K562 (cell line): ENCODE data around the gene FOXB2. TPM values are rescaled to one million over a fixed set of nuclear protein-coding genes. Genes with fewer than 3 reads are reported as not detected.

Experiments used
- BRF1 ChIP-seq: IDR thresholded peaks from 3 replicates; pipeline ENCODE4 v1.6.1; 2011; ENCODE audit warnings: borderline replicate concordance, mild to moderate bottlenecking; ENCODE audit not compliant: insufficient read length; ENCODE audit errors: extremely low read depth
- DIDO1 ChIP-seq: fragments of 450-650 bp; IDR thresholded peaks from 2 replicates; pipeline ENCODE4 v1.6.1; 2016; ENCODE audit warnings: low read depth, missing biosample characterization, missing genetic modification characterization
- EGR1 ChIP-seq: fragments of 450-650 bp; conservative IDR thresholded peaks from 2 replicates; pipeline ENCODE4 v1.6.1; 2017; ENCODE audit warnings: mild to moderate bottlenecking
- EP400 ChIP-seq: fragments of 450-650 bp; IDR thresholded peaks from 2 replicates; pipeline ENCODE4 v1.6.1; 2017; ENCODE audit warnings: antibody characterized with exemption, mild to moderate bottlenecking, moderate library complexity
- ETV1 ChIP-seq: fragments of 450-650 bp; conservative IDR thresholded peaks from 2 replicates; pipeline ENCODE4 v1.6.1; 2016; ENCODE audit warnings: missing genetic modification characterization, control low read depth, low read depth, missing compliant biosample characterization
- FIP1L1 ChIP-seq: fragments of 200-400 bp; formaldehyde crosslinking; IDR thresholded peaks from 2 replicates; pipeline ENCODE4 v1.6.1; 2018; ENCODE audit warnings: mild to moderate bottlenecking, low read depth, low read length; ENCODE audit not compliant: poor library complexity, severe bottlenecking
- GATAD2B ChIP-seq: fragments of 450-650 bp; IDR thresholded peaks from 2 replicates; pipeline ENCODE4 v1.6.1; 2017; ENCODE audit warnings: mild to moderate bottlenecking, borderline replicate concordance
- NCOR1 ChIP-seq: fragments of 450-650 bp; IDR thresholded peaks from 2 replicates; pipeline ENCODE4 v1.6.1; 2016; ENCODE audit warnings: mild to moderate bottlenecking, moderate library complexity
- NR2C2 ChIP-seq, 2 experiments: fragments of 200-800 bp in 1 of 2; sonication (Bioruptor generic) in 1 of 2; sonication (generic) in 1 of 2; formaldehyde crosslinking in 1 of 2; IDR thresholded peaks; 2 replicates each; pipeline versions ENCODE4 v1.6.1 to v1.8.0; 2016 to 2022; ENCODE audit warnings: mild to moderate bottlenecking in 1 of 2, missing compliant biosample characterization in 1 of 2, missing genetic modification characterization in 1 of 2, missing genetic modification reagents in 1 of 2
- SP1 ChIP-seq: sonication (generic); formaldehyde crosslinking; IDR thresholded peaks from 2 replicates; pipeline ENCODE4 v1.8.1; 2022; ENCODE audit warnings: mild to moderate bottlenecking, missing genetic modification reagents
- STAT5A ChIP-seq: IDR thresholded peaks from 2 replicates; pipeline ENCODE4 v1.6.1; 2012; ENCODE audit warnings: low read length, inconsistent platforms, borderline replicate concordance
- ZNF165 ChIP-seq: fragments of 250-450 bp; sonication (Bioruptor Pico); IDR thresholded peaks from 2 replicates; pipeline ENCODE4 v1.4.0; 2020; ENCODE audit warnings: borderline replicate concordance
- ZNF224 ChIP-seq: sonication (generic); formaldehyde crosslinking; IDR thresholded peaks from 2 replicates; pipeline ENCODE4 v1.8.0; 2022; ENCODE audit warnings: mild to moderate bottlenecking, missing genetic modification reagents
- polyA plus RNA-seq, 8 experiments: library from polyadenylated mRNA; depleted of rRNA in 4 of 8; stranded (reverse) in 5 of 8; unstranded in 3 of 8; fragments of >200 nt; fragmentation: Nextera tagmentation in 2 of 8; fragmentation: Illumina TruSeq in 1 of 8; extraction: Ambion mirVana in 2 of 8; extraction: Trizol in 1 of 8; gene quantifications; 2 replicates each; pipeline versions ENCODE4 v1.2.1 to v1.2.3, GENCODE V29; 2011 to 2014; ENCODE audit warnings: inconsistent platforms in 1 of 8, missing spikeins in 1 of 8
- total RNA-seq, 7 experiments: library from RNA; depleted of rRNA in 6 of 7; stranded (reverse); fragments of >200 nt in 6 of 7; fragmentation: Illumina TruSeq in 2 of 7; extraction: Trizol in 2 of 7; gene quantifications; 2 replicates each; pipeline versions ENCODE4 v1.2.1 to v1.2.3, GENCODE V29; 2011 to 2021; ENCODE audit warnings: low replicate concordance in 1 of 7
- TF ChIP-seq, protein P1 (sequence below), 2 experiments: fragments of 450-650 bp; IDR thresholded peaks; 2 replicates each; pipeline ENCODE4 v1.6.1; 2016; ENCODE audit warnings: mild to moderate bottlenecking in 2 of 2, borderline replicate concordance in 1 of 2, low read depth in 1 of 2, moderate library complexity in 1 of 2
- TF ChIP-seq, protein P2 (sequence below): fragments of 450-650 bp; IDR thresholded peaks from 2 replicates; pipeline ENCODE4 v1.6.1; 2014; ENCODE audit warnings: low read depth, mild to moderate bottlenecking, moderate library complexity, borderline replicate concordance

FOXB2 gene
- total and polyA plus RNA-seq, 9 of the 15 experiments (the other 6 are each of a cell fraction or from before 2014, with no cell fraction given): not detected

DNA sequence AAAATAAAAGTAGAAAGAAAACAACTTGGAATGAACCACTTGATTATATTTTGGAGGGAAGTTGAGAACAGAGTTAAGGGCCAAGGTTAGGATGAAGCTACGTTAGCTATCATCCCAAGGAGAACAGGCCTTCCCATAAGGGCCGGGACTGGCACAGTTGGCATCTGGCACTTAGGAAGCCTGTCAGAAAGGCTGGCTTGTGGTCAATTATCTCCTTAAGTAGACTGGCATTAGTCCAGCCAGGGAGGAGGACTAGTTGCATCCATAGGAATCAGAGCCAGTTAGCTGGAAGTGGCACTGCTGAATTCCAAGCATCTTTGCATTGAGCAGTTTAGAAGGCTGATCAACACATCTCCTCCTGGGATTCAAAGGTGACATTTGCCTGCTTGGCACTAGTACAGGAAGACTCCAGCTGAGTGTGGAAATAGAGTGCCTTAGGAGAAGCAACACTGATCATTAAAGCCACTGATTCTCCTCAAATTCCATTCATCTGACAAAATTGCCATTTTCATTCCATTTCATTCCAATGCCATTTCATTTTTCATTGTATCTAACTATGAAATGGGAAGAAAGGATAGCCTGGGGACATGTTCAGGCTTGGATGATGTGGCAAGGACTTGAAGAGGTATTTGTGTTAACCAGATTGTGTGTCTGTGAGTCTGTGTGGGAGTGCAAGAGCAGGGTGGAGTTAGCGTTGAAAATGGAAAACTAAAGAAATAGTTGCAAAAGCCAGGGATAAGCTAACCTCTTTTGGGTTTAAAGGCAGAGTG lies 5.5 kb downstream of the FOXB2 start (continued):
- TF ChIP-seq, protein P1, sequence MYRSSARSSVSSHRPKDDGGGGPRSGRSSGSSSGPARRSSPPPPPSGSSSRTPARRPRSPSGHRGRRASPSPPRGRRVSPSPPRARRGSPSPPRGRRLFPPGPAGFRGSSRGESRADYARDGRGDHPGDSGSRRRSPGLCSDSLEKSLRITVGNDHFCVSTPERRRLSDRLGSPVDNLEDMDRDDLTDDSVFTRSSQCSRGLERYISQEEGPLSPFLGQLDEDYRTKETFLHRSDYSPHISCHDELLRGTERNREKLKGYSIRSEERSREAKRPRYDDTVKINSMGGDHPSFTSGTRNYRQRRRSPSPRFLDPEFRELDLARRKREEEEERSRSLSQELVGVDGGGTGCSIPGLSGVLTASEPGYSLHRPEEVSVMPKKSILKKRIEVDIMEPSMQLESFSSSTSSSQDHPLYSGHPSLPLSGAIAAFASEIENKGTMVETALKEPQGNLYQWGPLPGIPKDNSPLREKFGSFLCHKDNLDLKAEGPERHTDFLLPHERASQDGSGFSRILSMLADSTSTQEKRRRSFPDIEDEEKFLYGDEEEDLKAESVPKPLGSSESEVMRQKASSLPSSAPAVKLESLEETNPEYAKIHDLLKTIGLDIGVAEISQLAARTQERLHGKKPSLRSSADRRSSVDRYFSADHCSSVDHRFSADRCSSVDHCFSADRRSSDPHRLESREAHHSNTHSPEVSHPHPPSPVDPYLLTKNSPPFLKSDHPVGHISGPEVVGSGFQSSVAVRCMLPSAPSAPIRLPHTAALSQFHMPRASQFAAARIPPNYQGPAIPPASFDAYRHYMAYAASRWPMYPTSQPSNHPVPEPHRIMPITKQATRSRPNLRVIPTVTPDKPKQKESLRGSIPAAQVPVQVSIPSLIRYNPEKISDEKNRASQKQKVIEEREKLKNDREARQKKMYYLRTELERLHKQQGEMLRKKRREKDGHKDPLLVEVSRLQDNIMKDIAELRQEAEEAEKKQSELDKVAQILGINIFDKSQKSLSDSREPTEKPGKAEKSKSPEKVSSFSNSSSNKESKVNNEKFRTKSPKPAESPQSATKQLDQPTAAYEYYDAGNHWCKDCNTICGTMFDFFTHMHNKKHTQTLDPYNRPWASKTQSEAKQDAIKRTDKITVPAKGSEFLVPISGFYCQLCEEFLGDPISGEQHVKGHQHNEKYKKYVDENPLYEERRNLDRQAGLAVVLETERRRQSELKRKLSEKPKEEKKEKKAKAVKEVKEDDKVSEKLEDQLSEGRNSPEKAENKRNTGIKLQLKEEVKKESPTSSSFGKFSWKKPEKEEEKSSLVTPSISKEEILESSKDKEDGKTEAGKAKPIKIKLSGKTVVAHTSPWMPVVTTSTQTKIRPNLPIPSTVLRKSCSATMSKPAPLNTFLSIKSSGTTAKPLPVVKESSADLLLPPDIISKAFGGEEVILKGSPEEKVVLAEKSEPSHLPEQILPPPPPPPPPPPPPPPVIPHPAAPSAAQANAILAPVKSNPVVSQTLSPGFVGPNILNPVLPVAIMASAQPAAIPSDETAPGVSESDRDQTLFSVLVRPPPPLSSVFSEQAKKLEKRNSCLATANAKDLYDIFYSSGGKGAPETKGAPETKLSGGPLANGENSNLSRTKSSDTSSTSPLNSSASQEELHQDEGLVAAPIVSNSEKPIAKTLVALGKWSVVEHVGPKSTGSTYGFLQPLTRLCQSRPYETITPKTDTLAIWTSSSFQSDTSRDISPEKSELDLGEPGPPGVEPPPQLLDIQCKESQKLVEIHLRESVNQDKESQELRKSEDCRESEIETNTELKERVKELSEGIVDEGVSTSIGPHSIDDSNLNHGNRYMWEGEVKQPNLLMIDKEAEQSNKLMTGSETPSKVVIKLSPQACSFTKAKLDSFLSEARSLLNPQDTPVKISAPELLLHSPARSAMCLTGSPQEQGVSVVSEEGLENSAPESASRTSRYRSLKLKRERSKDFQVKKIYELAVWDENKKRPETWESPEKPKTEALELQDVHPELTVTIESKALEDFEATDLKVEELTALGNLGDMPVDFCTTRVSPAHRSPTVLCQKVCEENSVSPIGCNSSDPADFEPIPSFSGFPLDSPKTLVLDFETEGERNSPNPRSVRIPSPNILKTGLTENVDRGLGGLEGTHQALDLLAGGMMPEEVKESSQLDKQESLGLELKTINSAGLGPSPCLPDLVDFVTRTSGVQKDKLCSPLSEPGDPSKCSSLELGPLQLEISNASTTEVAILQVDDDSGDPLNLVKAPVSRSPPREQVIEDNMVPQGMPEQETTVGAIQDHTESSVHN (IDR thresholded peaks at IDR 0.05; ENCODE audit: borderline replicate concordance in 1 of 2, low read depth in 1 of 2): no peak
- no peak for TF ChIP-seq STAT5A
- TF ChIP-seq ZNF165 (CRISPR knock-in tag): no peak
- no peak for TF ChIP-seq EP400
- no peak for TF ChIP-seq FIP1L1
- no peak for TF ChIP-seq GATAD2B
- no peak for TF ChIP-seq NCOR1
- no peak for TF ChIP-seq ZNF224
- no peak for TF ChIP-seq DIDO1
- no peak for TF ChIP-seq EGR1
- no peak for TF ChIP-seq BRF1
- TF ChIP-seq, protein P2, sequence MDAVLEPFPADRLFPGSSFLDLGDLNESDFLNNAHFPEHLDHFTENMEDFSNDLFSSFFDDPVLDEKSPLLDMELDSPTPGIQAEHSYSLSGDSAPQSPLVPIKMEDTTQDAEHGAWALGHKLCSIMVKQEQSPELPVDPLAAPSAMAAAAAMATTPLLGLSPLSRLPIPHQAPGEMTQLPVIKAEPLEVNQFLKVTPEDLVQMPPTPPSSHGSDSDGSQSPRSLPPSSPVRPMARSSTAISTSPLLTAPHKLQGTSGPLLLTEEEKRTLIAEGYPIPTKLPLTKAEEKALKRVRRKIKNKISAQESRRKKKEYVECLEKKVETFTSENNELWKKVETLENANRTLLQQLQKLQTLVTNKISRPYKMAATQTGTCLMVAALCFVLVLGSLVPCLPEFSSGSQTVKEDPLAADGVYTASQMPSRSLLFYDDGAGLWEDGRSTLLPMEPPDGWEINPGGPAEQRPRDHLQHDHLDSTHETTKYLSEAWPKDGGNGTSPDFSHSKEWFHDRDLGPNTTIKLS: no peak
- TF ChIP-seq SP1: no peak
- TF ChIP-seq ETV1 (tag): no peak
- no peak for TF ChIP-seq NR2C2 (CRISPR knock-in tag; IDR thresholded peaks at IDR 0.05)
- TF ChIP-seq NR2C2 (tag; IDR thresholded peaks at IDR 0.05): no peak
